ENCODE data around the gene TRABD2B.

Gene TRABD2B

DNA sequence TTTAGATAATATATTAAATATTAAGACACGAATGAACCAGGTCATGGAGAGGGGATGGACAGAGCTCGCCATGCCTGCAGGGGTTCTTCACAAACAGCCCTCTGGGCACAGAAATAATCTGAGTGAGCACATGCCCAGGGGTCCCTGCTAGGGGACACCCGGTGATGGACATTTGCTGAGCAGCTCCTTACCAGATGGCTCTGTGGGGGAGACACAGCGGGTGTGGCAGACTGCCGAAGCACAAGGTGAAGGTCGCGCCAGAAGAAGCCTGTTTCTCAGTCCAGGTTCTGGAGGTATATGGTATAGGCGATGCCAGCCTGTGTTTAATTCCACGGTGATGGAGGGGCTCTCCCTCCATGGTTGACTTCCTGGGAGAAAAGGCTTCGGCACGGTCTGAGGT is 9.6 kb downstream of the TRABD2B start:
- Histone ChIP-seq H3K4me3 (ENCODE audit: insufficient read depth, low read length, poor library complexity, severe bottlenecking) (no peak overlapping the region), H3K4me2 (ENCODE audit: low read depth, low read length, poor library complexity, severe bottlenecking) (no peak overlapping the region), H3K27ac (ENCODE audit: low read depth, low read length) (no peak overlapping the region), H3K27me3 (ENCODE audit: low read length) (no peaks in the 10 kb centered on the region), H3K36me3 (ENCODE audit: low read length) (no peaks in the 10 kb centered on the region), H3K9me3 (ENCODE audit: insufficient read depth, low read length) (no peaks in the 10 kb centered on the region), H3K79me2 (ENCODE audit: insufficient read depth, low read length) (no peaks in the 10 kb centered on the region), H4K20me1 (ENCODE audit: low read depth, low read length) (no peaks in the 10 kb centered on the region), H3K9me2 (replicated peaks; ENCODE audit: insufficient read depth, low read length) (no peaks in the 10 kb centered on the region), H2AFZ (ENCODE audit: low read depth, low read length, severe bottlenecking) (no peak overlapping the region), H3K9ac (ENCODE audit: low read length) (no peak overlapping the region), H3F3A (ENCODE audit: insufficient read depth) (no peaks in the 10 kb centered on the region)
- no peak for TF ChIP-seq EZH2phosphoT487 (conservative IDR thresholded peaks at IDR 0.05; ENCODE audit: low read length)
- TF ChIP-seq, protein P1, sequence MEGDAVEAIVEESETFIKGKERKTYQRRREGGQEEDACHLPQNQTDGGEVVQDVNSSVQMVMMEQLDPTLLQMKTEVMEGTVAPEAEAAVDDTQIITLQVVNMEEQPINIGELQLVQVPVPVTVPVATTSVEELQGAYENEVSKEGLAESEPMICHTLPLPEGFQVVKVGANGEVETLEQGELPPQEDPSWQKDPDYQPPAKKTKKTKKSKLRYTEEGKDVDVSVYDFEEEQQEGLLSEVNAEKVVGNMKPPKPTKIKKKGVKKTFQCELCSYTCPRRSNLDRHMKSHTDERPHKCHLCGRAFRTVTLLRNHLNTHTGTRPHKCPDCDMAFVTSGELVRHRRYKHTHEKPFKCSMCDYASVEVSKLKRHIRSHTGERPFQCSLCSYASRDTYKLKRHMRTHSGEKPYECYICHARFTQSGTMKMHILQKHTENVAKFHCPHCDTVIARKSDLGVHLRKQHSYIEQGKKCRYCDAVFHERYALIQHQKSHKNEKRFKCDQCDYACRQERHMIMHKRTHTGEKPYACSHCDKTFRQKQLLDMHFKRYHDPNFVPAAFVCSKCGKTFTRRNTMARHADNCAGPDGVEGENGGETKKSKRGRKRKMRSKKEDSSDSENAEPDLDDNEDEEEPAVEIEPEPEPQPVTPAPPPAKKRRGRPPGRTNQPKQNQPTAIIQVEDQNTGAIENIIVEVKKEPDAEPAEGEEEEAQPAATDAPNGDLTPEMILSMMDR (IDR thresholded peaks at IDR 0.05; ENCODE audit: insufficient read depth, low read length, poor library complexity, severe bottlenecking), result no peak

- no peaks in the 10 kb centered on the region for H3K36me3 ChIP-seq (ENCODE audit: low read length)
- no peak overlapping the region for H2AFZ ChIP-seq (ENCODE audit: low read depth, low read length, severe bottlenecking)
- no peaks in the 10 kb centered on the region for H4K20me1 ChIP-seq (ENCODE audit: low read depth, low read length)
- no peaks in the 10 kb centered on the region for H3K9me2 ChIP-seq (replicated peaks; ENCODE audit: insufficient read depth, low read length)
- H3K4me3 ChIP-seq (ENCODE audit: insufficient read depth, low read length, poor library complexity, severe bottlenecking), result no peak overlapping the region
- H3K79me2 ChIP-seq (ENCODE audit: insufficient read depth, low read length), result no peaks in the 10 kb centered on the region
- no peaks in the 10 kb centered on the region for H3K9me3 ChIP-seq (ENCODE audit: insufficient read depth, low read length)
- H3K27ac ChIP-seq (ENCODE audit: low read depth, low read length), result no peak overlapping the region
- no peak overlapping the region for H3K9ac ChIP-seq (ENCODE audit: low read length)
- H3F3A ChIP-seq (ENCODE audit: insufficient read depth), result no peaks in the 10 kb centered on the region
- TF ChIP-seq EZH2phosphoT487 (conservative IDR thresholded peaks at IDR 0.05; ENCODE audit: low read length), result no peak
- TF ChIP-seq, protein P1 (IDR thresholded peaks at IDR 0.05; ENCODE audit: insufficient read depth, low read length, poor library complexity, severe bottlenecking), result no peak
- no peak overlapping the region for H3K4me2 ChIP-seq (ENCODE audit: low read depth, low read length, poor library complexity, severe bottlenecking)
- no peaks in the 10 kb centered on the region for H3K27me3 ChIP-seq (ENCODE audit: low read length)
Measured at GRCh38 chr1:47986761-47987200, 10.4 kb downstream of the TRABD2B start.

DNA sequence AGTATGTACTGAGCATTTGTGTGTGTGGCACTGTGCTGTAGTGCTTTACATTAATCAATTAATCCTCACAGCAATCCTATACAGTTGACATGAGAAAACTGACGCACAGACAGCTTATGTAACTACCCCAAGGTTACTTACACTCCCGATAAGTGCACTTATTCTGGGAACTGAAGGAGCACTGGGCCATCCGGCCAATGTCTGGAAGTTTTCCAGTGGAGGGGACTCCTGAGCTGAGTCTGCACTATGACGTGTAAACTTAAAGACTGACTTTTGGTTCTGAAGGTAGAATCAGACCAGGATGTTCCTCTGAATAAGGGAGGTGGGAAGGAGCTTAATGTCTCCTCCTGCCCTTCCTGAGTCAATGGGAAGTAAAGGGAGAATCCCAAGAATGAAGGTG is 12.2 kb downstream of the TRABD2B start:
- H3K9me3 ChIP-seq (ENCODE audit: insufficient read depth, low read length), result no peaks in the 10 kb centered on the region
- no peaks in the 10 kb centered on the region for H3K9me2 ChIP-seq (replicated peaks; ENCODE audit: insufficient read depth, low read length)
- no peak overlapping the region for H3K4me3 ChIP-seq (ENCODE audit: insufficient read depth, low read length, poor library complexity, severe bottlenecking)
- H3F3A ChIP-seq (ENCODE audit: insufficient read depth), result no peaks in the 10 kb centered on the region
- no peak overlapping the region for H3K27ac ChIP-seq (ENCODE audit: low read depth, low read length)
- H2AFZ ChIP-seq (ENCODE audit: low read depth, low read length, severe bottlenecking), result no peak overlapping the region
- H3K79me2 ChIP-seq (ENCODE audit: insufficient read depth, low read length), result no peaks in the 10 kb centered on the region
- H4K20me1 ChIP-seq (ENCODE audit: low read depth, low read length), result no peaks in the 10 kb centered on the region
- no peaks in the 10 kb centered on the region for H3K27me3 ChIP-seq (ENCODE audit: low read length)
- no peak overlapping the region for H3K9ac ChIP-seq (ENCODE audit: low read length)
- H3K36me3 ChIP-seq (ENCODE audit: low read length), result no peaks in the 10 kb centered on the region
- no peak for TF ChIP-seq EZH2phosphoT487 (conservative IDR thresholded peaks at IDR 0.05; ENCODE audit: low read length)
- TF ChIP-seq, protein P1 (IDR thresholded peaks at IDR 0.05; ENCODE audit: insufficient read depth, low read length, poor library complexity, severe bottlenecking), result no peak
- H3K4me2 ChIP-seq (ENCODE audit: low read depth, low read length, poor library complexity, severe bottlenecking), result no peak overlapping the region
